GM21528 (cell line): ENCODE measurements around the gene CYB561.
A peak's percentile ranks its signal among the peaks of the same experiment; 100 is the strongest.

ENCODE experiments used
- ATAC-seq: cut with Tn5 transposase; IDR thresholded peaks from one replicate; pipeline ENCODE4 v1.9.1; 2021; ENCODE audit warnings: mild to moderate bottlenecking, moderate library complexity; ENCODE audit not compliant: unreplicated experiment, low FRiP score

The CYB561 gene

GRCh38 chr17:63419949-63420867, 25.9 kb downstream of the CYB561 start:
- ATAC-seq: no peak

DNA sequence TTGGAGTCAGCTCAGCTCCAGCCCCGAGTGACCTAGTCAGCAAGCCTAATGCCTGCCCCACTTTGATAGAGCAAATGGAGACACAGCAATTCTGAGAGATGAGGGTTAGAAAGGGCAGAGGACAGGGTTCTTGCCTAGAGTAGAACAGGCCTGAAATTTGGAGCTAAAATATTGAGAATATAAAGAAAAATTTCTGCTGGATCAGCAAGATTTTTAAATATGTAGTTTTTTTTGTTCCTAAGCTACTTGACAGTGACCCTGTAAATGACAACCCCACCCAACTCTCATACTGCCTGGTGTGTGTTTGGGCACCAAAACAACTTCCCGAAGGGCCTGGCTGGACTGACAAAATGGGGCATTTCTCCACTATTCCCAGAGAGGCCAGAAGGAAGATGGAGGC, 26.7 kb downstream of the CYB561 start:
- no peak for ATAC-seq

GRCh38 chr17:63418540-63418939, 27.6 kb downstream of the CYB561 start:
- no peak for ATAC-seq

DNA sequence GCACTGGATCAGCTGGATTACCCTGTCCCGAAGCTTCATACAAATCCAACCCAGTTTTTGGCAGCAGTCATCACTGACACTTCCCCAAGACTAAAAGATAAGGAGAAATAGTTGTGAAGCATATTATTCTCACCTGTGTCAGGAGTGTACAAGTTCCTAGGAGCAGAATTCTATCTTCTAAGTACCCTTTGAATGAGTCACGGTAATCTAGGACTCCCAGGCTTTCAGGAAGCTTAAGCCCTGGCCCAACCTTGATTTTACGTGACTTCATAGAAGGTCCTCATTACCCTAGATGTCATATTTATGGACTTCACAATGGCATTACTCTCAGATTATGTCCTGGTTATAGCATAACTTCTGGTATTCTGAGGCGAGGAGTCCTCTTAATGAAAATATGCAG, 31.9 kb downstream of the CYB561 start:
- ATAC-seq: no peak

DNA sequence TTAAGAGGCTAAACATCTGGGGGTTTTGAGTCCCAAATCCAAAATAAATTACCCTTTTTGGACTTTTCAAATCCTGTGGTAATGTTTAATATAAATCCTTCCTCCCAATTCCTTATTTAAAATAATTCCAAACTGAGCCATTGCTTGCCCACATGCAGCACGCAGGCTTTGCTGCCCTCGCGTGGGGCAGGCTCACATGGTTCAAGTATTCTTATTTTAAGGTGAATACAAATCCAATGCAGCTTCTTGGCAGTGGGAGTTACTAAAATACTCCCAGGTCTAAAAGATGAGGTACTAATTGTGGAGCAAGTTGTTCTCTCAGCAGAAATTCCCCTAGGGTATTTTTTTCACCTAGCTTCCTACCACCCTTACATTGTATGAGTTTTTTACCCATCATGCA, 33.0 kb downstream of the CYB561 start:
- no peak for ATAC-seq

DNA sequence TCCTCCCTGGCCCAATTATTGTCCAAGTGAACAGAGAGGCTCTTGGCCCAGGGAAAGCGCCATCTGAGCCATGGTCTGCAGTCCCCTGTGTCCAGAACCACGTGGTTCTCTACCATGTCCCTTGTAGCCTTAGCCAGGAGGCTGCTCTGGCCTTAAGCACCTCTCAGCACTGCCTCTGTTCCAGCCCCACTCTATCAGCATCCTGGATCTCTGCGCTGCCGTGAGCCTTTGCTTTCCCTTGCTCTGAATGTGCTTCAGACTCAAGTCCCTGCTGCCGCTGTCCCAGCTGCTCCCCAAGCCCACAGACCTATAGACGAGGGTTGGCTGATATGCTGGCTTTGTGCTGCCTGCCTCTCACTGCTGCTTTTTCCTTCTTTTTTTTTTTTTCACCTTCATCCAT, 33.9 kb downstream of the CYB561 start:
- no peak for ATAC-seq

DNA sequence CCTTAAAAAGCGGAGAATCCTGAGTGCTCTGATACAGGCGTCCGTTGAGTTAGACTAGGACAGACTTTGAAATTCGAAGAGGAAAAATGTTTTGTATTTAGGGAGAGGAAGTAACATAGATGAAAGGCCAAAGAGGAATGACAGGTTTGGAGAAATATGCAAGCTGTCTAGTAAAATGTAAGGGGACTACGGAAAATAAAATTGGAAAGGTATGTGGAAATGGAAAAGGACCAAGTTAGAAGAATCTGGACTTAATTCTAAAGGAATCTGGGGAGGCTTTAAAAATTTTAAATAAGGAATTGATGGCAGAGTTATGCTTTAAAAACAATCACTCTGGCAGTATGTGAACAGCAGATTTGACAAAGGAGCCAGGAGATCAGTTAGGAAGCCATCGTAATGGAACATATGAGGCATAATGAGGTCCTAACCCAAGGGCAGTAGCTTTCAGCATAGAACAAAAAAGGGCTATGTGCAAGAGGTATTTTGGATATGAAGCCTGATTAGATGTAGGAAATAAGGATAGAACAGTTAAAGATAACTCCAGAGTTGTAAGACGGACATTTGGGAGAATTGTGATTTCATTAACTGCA, 38.3 kb downstream of the CYB561 start:
- no peak for ATAC-seq

DNA sequence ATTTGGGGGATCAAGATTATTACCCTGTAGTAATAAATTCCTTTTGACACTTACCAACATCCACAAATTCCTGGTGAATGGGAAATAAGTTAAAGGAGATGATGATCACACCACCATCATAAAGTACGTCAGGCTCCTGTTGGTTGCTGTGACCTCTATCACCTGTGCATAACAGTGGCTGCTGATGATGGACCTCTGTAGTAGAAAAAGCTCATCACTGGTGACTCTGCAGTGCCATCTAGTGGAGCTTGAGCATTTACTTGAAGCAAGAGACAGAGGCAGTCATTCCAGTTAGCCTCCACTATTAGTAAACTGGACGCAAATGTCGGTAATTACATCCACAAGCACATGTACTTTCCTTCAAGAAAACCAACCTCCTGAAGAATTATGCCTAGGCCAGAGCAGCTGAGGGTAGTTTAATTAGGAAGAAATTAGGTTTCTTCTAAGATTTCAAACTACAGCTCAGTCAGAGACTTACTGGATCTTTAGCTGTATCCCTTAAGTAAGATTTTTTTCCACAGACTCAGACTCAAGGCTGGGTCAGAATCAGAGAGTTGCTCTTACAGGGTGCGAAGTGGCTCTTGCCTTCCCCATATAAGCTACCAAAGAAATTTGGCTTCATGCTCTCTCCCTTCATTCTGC, 39.3 kb downstream of the CYB561 start:
- peak; percentile 82 for ATAC-seq

- no peak for ATAC-seq
Observed at GRCh38 chr17:63405741-63406261, 40.3 kb downstream of the CYB561 start.

GRCh38 chr17:63405020-63405419, 41.1 kb downstream of the CYB561 start:
- no peak for ATAC-seq

DNA sequence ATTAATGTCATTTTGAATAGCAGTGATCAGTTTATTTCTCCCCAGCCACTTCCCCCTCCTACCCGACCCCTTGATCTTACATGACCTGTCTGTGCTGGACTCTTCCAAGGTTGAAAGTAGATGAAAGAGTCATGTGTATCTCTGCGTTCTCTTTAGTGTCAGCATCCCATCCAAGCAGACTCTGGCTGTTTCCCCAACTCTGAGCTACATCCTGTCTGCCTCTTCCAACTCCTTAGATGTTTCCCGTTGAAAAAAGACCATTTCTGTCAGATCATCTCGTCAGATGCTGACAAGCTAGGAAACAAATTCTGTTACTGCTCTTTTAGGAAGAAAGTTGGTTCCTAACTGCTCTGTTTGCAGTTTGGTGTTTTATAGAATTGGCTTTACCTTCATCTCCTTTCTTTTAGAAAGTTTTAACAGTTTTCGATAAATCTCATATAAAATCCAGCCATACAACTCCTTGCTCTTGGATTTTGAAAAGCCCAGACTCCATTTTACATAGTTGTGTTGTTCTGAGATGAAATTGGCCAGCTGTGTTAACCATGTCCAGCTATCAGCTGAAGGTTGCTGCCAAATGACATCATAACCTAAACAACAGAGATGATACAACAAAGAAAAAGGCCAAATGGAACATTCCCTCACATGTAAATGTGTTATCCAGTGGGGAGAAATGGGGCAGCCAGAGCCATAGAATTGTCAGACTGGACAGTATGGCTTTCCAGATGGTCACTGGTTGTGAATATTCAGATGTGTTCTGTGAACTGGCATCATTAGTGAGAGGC, 43.5 kb downstream of the CYB561 start:
- ATAC-seq: no peak

- ATAC-seq: no peak
Observed at GRCh38 chr17:63399856-63400255, 46.2 kb downstream of the CYB561 start.

DNA sequence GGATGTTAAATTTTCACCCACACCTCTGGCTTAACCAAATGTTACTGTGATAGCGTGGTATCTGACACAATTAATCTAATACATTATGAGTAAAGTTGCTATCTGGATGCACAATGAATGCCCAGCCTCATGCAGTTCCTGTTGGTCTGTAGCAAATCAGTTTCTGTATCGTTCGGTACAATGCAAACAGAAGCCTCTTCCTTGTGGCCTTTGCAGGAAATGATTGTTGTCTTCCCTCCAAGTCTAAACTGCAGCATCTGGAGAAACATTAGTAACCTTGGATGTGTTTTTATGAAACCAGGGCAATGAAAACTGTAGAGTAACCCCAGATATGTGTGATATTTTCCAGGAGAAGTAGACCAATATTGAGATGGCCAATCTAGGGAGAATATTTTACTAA, 46.8 kb downstream of the CYB561 start:
- no peak for ATAC-seq

DNA sequence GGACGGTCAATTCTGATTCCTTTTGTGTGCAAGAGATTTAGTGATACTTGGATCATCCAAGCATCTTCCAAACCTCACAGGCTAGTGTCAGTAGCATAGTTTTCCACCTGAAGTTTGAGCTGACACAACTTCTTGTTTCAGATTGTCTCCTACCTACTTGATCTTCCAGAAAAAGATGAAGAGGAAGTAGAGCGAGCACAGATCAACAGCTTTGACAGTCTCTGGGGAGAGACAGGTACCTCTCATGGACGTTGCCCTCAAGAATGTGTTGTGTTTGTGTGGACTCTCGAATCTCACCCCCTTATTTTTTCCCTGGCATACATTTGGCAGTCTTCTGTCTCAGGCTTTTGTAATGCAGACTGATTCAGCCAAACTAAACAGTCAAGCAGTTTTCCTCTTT, 47.4 kb downstream of the CYB561 start:
- no peak for ATAC-seq

DNA sequence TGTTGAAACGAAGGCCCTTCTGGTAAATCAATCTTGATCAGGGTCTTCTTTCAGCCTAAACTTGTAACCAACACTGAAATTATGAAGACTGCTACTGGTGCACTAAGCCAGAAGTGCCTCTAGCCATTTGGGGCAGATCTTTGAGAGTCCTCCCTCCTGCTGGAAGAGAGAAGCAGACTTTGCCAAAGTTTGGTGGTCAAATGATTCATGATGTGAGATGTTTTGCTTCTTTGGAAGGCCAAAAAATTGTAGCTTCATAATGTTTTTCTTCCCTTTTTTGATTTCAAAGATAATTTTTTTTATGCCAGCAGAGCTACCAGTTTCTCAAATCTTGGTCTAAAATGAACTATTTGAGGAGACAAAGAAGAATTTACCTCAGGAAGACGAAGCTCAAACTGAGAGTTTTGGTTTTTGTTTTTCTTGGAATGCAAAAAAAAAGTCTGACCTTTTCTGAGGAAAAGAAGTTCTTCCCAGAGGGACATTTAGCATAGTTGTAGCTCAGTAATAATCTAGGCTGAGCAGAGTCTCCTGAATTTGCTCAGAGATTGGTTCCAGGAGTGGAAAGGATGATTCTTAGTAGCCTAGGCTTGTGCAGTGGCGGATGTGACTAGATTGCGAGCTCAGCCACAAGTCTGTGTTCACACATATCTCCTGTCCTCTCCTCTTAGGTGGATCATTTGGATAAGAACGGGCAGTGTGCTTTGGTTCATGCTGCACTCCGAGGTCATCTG, 50.9 kb downstream of the CYB561 start:
- no peak for ATAC-seq

GRCh38 chr17:63390090-63390489, 56.0 kb downstream of the CYB561 start:
- ATAC-seq: no peak

- no peak for ATAC-seq
Observed at GRCh38 chr17:63387656-63388340, 58.3 kb downstream of the CYB561 start.

DNA sequence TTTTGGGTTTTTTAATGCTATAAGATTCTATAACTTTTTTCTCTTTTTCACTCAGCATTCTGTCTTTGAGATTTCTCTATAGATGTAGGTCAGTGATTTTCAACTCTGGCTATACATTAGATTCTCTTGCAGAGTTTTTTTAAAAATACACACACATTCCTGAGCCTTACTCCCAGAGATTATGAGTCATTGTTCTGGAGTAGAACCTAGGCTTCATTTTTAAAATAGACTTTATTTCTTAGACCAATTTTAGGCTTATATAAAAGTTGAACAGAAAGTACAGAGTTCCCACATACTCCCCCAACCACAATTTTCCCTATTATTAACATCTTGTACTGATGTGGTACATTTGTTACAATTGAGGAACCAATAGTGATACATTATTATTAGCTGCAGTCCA, 63.3 kb downstream of the CYB561 start:
- no peak for ATAC-seq
